ENCODE results near the gene ERAL1. TPM values are rescaled to one million over a fixed set of nuclear protein-coding genes. Genes with fewer than 3 reads are reported as not detected.

Gene ERAL1
- total RNA-seq, 4 donors from 2014 or later: 24.5 to 38.0 (median 27.7) TPM

DNA sequence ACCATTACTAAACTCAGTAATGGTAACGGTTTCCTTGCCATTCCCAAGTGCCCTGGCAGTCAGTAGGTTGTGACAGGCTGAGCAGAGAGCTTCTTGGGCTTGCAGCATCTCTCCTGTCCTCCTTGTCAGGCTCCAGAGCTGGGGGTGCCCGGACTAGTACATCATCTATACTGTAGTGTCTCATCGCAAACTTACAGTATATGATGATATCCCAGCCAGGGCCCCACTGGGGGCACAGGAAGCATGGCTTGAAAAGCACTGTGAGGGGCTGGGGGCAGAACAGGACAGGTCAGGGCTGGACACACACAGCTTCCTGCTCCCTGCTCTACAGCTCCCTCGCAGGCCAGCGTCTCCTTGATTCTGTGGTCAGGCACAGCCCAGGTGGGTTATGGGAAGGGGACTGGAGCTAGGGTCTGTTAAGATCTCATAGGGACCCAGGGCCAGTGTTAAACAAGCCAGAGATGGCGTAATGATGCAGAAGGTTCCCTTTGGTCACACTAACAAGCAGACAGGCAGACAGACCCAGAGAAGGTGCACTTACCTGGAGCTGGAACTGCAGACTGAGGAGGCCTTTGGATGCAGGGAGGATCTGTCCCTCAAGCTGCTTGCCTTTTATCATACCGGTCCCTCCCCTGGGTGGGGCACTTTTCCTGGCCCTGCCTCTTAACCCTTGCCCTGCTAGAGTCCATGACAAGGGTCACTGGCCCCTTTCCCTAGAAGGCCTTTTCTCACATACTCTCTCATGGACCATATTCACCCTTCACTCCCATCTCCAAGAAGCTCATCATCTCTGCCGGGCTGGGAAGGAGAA lies 6.8 kb downstream of the ERAL1 start:
- Histone ChIP-seq H3K36me3 (peaks cover 20 to 62% (median 48%) of the 10 kb centered on the region in 4 donors), H3K27ac (replicated peaks in 1 of 4) (no peak overlapping the region), H3K9me3 (no peaks in the 10 kb centered on the region), H3K4me1 (no peaks in the 10 kb centered on the region), H3K27me3 (no peaks in the 10 kb centered on the region), H3K4me3 (no peak overlapping the region)
- intact Hi-C loops (cut with DNase I): no loop called here
- 61% methylated on average over 8 of the region's 8 CpGs for WGBS
- DNase-seq (ENCODE audit: extremely low spot score): no peak
- no peak for TF ChIP-seq EP300 (IDR thresholded peaks at IDR 0.05)

DNA sequence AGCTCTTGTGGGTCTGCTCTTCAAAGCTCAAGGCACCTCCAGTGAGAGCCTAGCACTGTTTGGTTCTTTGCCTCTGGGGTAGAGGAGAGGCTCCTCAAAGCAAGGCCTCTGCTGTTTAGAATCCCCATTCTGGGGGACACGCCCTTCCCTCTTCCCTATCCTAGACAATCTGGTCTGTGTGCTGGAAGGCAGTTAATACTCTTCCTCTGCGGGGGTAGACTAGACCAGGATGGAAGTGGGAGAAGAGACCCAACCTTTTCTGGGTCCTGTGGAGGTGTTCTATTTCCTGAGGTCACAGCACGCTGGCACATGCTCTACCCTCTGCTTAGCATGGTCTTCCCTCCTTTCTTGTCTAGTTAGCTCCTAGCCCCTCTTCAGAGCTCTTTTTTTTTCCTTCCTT lies 7.7 kb downstream of the ERAL1 start:
- DNase-seq (ENCODE audit: extremely low spot score): no peak
- no peaks in the 10 kb centered on the region for H3K4me1 ChIP-seq
- WGBS: 100% methylated on average over 1 of the region's 3 CpGs
- no peak overlapping the region for H3K4me3 ChIP-seq
- no peaks in the 10 kb centered on the region for H3K9me3 ChIP-seq
- intact Hi-C loops (cut with DNase I): no loop called here
- no peak overlapping the region for H3K27ac ChIP-seq (replicated peaks in 1 of 4)
- no peaks in the 10 kb centered on the region for H3K27me3 ChIP-seq
- H3K36me3 ChIP-seq: peaks cover 20 to 52% (median 41%) of the 10 kb centered on the region in 4 donors
- TF ChIP-seq CTCF (IDR thresholded peaks at IDR 0.05): no peak
- no peak for TF ChIP-seq POLR2A (IDR thresholded peaks at IDR 0.05; ENCODE audit: low read depth)
- no peak for TF ChIP-seq POLR2AphosphoS5 (IDR thresholded peaks at IDR 0.05)
- TF ChIP-seq EP300 (IDR thresholded peaks at IDR 0.05): no peak

DNA sequence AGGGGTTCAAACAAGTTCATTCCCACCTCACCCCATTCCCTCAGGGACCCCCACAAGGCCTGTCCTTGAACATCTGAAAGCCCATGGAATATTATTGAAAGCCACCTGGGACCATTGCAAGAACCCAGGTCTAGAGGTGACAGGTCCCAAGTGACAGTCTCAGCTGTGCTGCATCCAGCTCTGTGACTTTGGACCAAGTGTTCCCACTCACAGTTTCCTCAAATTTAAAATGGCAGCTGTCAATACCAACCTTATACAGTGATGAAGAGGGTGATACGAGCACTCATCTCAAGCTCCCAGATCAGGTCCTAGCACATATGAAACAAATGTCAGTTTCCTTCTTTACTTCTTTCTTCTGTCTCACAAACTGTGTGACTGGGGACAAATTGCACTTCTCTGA lies 9.1 kb downstream of the ERAL1 start:
- peaks cover 18 to 38% (median 27%) of the 10 kb centered on the region in 4 donors for H3K36me3 ChIP-seq
- no peaks in the 10 kb centered on the region for H3K4me1 ChIP-seq
- no peak for DNase-seq (ENCODE audit: extremely low spot score)
- no peak for TF ChIP-seq POLR2A (IDR thresholded peaks at IDR 0.05; ENCODE audit: low read depth)
- TF ChIP-seq POLR2AphosphoS5 (IDR thresholded peaks at IDR 0.05): no peak
- TF ChIP-seq EP300 (IDR thresholded peaks at IDR 0.05): no peak
- TF ChIP-seq CTCF (IDR thresholded peaks at IDR 0.05): no peak
- intact Hi-C loops (cut with DNase I): no loop called here
- 93% methylated on average over 1 of the region's 1 CpG for WGBS
- no peaks in the 10 kb centered on the region for H3K27me3 ChIP-seq
- H3K9me3 ChIP-seq: no peaks in the 10 kb centered on the region
- no peak overlapping the region for H3K27ac ChIP-seq (replicated peaks in 1 of 4)
- H3K4me3 ChIP-seq: no peak overlapping the region

GRCh38 chr17:28864991-28865849 lies 10.4 kb downstream of the ERAL1 start:
- 82% methylated on average over 11 of the region's 11 CpGs for WGBS
- no peak overlapping the region for H3K27ac ChIP-seq (replicated peaks in 1 of 4)
- TF ChIP-seq CTCF (IDR thresholded peaks at IDR 0.05): no peak
- no peak for TF ChIP-seq POLR2AphosphoS5 (IDR thresholded peaks at IDR 0.05)
- no peak for TF ChIP-seq POLR2A (IDR thresholded peaks at IDR 0.05; ENCODE audit: low read depth)
- no peak overlapping the region for H3K4me3 ChIP-seq
- DNase-seq (ENCODE audit: extremely low spot score): no peak
- peaks cover 5 to 26% (median 14%) of the 10 kb centered on the region in 4 donors for H3K36me3 ChIP-seq
- no peaks in the 10 kb centered on the region for H3K27me3 ChIP-seq
- no peaks in the 10 kb centered on the region for H3K4me1 ChIP-seq
- H3K9me3 ChIP-seq: no peaks in the 10 kb centered on the region
- intact Hi-C loops (cut with DNase I): no loop called here

All from esophagus muscularis mucosa (tissue), 4 donors.